Measurements from ENCODE around the gene KTN1.

The KTN1 gene

DNA sequence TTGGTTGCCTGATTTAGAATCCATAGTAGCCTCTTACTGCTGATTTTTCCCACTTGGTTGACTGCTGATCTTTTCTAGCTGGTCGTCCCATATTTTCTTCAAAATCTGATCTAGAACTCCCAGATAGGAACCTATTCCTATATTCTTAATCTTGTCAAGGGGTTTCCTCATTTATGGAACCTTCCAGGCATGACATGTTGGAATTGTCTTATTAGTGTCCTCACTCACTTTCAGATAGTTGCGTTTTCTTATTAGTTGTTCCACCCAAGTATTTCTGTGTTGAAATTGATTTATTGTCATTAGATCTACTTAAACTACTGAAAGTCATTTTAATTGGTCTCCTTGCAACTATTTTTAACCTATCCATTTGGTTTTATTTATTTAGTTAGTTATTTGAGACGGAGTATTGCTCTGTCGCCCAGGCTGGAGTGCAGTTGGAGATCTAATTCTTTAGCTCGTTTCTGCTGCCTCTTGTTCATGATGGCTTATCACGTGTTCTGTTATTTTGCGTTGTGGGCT lies 25.0 kb downstream of the KTN1 start:
- in situ Hi-C loops (cut with HindIII; ENCODE audit: low sequenced_read_pairs): no loop called here

DNA sequence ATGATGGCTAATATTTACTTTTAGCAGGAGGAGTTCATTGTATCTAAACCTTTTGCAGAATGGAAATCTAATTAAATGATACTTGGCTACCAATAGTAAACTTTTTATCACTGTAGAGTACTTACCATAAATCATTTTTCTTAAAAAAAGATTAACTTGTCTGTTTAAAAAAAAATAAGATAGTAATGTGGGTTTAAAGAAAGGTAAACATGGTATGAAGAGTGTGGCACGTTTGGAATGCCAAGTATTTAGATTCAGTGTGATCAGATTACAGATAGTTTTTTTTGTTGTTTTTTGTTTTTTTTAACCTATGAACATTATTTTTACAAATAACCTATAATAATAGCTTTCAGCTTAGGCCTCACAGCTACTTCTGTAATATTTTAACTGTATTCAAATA lies 25.8 kb downstream of the KTN1 start:
- in situ Hi-C loops (cut with HindIII; ENCODE audit: low sequenced_read_pairs): no loop called here

DNA sequence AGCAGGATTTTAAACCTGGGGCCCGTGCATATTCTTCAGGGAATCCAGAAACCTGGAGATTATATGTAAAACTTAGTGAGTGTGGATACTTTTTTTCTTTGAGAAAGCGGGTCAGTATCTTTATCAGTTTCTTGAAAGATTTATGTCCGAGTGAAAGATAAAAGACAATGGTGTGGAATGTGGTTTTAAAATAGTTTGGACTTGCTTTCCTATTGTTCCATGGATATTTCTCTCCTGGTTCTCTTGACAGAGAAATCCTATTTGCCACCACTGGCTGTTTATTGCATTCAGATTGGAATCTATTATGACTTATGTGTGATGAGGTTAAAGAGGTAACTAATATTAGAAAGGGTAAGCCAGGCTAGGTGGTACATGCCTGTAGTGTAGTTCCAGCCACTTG lies 27.4 kb downstream of the KTN1 start:
- in situ Hi-C loops (cut with HindIII; ENCODE audit: low sequenced_read_pairs): no loop called here

DNA sequence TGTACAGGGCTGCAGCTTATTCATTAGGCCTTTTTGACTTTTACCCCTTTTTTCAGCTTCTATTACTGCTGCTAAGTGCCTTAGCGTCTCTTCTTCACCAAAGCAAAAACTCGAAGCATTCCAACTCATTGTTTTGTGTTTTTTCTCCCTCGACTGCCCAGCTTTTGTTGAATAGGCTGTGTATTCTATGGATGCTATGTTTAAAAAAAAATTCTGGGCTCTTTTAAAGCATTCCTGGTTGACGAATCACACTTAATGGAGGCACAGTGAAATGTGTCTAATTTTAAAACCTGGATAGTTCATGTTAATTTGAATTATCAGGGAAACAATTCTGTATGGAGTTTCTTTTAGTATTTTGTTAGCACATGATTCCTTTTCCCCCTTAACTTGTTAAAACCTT lies 29.7 kb downstream of the KTN1 start:
- in situ Hi-C loops (cut with HindIII; ENCODE audit: low sequenced_read_pairs): no loop called here

DNA sequence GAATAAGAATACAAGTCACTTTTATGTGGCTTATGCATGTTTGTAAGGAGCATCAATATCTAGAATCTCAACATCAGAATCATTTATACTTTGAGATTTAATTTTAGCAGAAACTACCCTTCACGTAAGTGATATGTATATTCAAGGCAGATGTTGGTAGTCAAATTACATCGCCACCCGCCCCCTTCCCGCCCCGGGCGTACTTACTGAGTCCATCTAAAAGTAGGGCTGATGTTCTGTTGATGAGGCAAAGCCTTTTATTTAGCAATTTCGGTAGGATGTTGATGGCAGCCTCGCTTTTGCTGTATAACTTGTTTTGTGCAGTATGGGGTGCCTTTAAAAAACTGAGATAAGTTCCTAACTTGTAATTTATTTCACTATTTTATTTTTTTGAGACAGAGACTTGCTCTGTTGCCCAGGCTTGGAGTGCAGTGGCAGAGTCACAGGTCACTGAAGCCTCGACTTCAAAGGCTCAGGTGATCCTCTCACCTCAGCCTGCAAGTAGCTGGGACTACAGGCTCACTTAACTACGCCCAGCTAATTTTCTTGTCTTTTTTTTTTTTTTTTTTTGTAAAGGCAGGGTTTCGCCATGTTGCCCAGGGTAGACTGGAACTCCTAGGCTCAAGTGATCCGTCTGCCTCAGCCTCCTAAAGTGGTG lies 30.8 kb downstream of the KTN1 start:
- in situ Hi-C loops (cut with HindIII; ENCODE audit: low sequenced_read_pairs): no loop called here

DNA sequence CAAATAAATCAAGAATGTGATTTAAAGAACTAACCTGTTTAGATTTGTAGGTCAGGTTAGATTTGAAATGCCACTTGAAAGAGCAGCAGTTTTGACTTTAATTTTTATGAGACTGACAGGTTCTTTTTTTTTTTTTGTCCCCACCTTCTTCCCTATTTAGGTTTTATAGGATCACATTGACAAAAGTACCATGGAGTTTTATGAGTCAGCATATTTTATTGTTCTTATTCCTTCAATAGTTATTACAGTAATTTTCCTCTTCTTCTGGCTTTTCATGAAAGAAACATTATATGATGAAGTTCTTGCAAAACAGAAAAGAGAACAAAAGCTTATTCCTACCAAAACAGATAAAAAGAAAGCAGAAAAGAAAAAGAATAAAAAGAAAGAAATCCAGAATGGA lies 31.9 kb downstream of the KTN1 start:
- in situ Hi-C loops (cut with HindIII; ENCODE audit: low sequenced_read_pairs): no loop called here

DNA sequence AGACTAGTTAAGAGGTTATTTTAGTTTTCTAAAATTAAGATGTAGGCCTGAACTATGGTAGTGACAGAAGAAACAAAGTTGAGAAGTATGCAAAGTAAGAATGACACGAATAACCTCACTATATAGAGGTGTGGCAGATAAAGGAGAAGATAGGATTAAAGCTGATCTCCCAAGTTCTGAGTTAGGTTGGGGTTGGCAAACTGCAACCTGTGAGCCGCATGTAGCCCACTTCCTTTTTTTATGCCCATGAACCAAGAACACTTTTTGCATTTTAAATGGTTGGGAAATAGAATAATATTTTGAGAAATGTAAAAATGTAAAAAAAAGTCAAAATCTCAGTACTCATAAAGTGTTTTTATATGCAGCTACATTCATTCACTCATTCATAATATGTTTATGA lies 34.3 kb downstream of the KTN1 start:
- in situ Hi-C loops (cut with HindIII; ENCODE audit: low sequenced_read_pairs): no loop called here

DNA sequence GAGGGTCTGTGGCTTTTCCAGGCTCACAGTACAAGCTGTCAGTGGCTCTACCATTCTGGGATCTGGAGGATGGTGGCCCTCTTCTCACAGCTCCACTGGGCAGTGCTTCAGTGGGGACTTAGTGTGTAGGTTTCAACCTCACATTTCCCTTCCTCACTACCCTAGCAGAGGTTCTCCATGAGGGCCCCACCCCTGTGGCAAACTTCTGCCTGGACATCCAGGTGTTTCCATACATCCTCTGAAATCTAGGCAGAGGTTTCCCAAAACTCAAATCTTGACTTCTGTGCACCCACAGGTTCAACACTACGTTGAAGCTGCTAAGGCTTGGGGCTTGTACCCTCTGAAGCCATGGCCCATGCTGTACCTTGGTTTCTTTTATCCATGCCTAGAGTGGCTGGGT lies 40.3 kb downstream of the KTN1 start:
- in situ Hi-C loops (cut with HindIII; ENCODE audit: low sequenced_read_pairs): no loop called here

DNA sequence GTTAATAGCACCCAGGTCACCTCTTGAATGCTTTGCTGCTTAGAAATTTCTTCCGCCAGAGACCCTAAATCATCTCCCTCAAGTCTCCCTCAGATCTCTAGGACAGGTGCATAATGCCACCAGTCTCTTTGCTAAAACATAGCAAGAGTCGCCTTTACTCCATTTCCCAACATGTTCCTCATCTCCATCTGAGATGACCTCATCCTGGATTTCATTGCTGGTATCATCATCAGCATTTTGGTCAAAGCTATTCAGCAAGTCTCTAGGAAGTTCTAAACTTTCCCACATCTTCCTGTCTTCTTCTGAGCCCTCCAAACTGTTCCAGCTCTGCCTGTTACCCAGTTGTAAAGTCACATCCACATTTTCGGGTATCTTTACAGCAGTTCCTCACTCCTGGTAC lies 41.0 kb downstream of the KTN1 start:
- in situ Hi-C loops (cut with HindIII; ENCODE audit: low sequenced_read_pairs): no loop called here

DNA sequence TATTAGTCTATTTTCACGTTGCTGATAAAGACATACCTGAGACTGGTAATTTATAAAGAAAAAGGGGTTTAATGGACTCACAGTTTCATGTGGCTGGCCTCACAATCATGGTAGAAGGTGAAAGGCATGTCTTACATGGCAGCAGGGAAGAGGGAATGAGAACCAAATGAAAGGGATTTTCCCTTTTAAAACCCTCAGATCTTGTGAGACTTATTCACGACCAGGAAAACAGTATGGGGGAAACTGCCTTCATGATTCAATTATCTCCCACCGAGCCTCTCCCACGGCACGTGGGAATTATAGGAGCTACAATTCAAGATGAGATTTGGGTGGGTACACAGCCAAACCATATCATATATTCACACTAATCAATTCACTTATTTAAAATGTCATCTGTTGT lies 41.4 kb downstream of the KTN1 start:
- in situ Hi-C loops (cut with HindIII; ENCODE audit: low sequenced_read_pairs): no loop called here

DNA sequence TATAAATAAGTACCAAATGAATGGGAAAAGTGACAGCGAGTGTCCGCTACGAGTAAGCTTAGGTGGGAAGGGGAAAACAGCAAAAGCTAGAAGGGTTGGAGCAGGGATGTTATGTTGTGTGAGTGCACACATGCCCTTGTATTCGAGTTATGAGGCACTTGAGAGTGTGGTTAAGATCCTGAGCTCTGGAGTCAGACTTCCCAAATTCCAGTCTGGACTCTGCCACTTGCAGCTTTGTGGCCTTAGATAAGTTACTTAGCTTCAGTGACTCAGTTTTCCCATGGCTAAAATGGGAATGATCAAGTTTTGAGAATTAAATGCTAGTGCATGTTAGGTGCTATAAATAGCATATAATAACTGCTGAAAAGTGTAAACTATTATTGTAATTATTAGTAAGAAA lies 44.9 kb downstream of the KTN1 start:
- in situ Hi-C loops (cut with HindIII; ENCODE audit: low sequenced_read_pairs): no loop called here

DNA sequence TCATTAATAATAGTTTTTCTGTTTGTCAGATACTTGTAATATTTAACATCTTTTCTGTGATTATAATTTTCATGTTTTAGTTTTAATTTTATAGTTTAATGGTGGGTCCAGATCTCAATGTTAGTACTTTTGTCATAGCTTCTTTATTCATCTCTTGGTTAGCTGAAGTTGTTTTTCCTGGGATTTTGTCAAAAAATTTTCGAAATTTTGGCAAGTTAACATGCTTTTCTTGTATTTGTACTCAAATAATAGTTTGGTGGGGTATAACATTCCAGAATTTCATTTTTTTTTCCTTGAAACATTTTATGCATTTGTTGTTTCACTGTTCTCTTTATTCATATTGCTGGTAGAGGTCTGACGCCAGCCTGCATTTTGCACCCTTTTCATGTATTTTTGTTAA lies 45.5 kb downstream of the KTN1 start:
- in situ Hi-C loops (cut with HindIII; ENCODE audit: low sequenced_read_pairs): no loop called here

DNA sequence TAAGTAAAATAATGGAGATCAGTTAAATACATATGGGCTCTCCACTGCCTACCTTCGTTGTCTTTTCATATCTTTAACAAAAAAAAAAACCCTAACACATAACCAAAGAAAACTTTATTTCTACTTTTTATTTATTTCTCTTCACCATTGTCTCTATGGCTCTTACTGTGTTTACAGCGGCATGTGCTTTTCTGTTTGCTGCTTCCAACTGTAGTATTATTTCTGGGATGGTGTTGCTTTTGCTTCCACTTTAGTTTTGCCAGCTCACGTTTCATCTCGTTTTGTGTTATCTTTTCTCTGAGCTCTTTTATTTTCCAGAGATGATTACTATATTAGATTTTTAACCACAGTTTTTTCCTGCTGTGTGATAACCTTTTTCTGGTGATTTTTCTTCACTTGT lies 46.1 kb downstream of the KTN1 start:
- in situ Hi-C loops (cut with HindIII; ENCODE audit: low sequenced_read_pairs): no loop called here

DNA sequence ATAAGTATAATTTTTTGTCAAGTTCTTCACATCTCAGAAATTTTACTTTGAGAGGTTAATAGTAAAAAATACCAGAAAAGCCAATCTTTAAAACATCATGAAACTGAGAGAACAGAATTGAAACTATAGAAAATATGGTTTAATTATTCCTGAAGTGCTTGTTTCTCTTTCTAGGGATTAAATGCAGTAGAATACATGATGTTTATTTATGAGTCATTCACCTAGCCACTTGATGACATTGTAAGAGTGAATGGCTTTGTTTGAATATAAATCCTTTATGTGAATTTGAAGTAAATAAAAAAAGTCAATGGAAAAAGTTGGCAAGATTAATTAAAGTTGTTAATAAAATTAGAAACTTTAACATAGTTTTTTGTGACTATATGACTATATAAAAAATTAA lies 48.4 kb downstream of the KTN1 start:
- in situ Hi-C loops (cut with HindIII; ENCODE audit: low sequenced_read_pairs): no loop called here

DNA sequence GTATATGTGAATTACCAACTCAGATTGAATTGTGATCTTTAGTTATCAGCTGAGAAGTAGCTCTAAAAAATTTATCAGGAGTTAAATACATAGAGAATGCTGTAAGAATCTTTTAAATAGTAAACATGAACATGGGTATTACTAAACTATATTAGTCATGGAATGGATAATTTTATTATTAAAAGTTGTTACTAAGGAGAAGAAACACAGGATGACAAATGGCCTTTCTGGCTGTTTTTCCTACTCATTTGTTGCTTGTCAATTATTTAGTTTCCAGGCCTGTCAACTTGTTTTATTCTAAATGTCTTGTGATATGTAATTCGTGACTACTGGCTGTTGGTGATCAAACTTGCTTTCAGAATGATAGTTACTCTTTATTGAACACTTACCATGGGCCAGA lies 58.7 kb downstream of the KTN1 start:
- in situ Hi-C loops (cut with HindIII; ENCODE audit: low sequenced_read_pairs): no loop called here

DNA sequence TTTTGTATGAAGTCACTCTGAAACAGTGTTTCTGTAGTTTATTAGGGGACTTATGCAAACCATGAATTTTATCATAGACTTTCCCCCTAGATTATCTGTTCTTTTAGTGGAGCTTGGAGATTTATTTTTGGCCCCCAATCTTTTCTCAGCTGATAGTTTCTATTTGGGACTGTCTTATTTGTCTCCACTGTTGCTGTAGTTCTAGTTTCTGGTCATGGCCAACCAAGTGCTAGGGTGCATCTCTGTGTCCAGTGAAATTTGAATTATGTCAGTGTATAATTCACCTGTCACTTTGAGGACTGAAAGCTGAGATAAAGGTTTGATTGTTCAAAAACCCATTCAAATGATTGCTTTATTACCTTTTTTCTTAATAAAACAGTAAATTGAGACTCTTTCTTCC lies 61.3 kb downstream of the KTN1 start:
- in situ Hi-C loops (cut with HindIII; ENCODE audit: low sequenced_read_pairs): no loop called here

DNA sequence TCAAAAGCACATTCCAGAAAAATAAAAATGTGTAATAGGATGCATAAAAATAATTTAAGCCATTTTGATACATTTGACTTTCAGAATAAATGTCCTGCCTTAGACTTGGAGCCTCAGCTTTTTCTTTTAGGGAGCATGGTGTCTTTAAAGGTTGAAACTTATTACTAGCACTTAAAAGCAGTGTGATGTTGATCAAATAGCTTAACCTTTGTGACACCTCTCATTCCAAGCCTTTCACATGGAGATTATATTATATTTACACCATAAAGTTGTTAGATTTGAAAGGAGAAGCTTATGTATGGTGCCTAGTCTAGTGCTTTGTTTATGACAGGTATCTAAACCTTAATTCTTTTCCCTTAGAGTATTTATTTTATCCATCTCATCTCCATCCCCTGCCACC lies 61.9 kb downstream of the KTN1 start:
- in situ Hi-C loops (cut with HindIII; ENCODE audit: low sequenced_read_pairs): no loop called here

DNA sequence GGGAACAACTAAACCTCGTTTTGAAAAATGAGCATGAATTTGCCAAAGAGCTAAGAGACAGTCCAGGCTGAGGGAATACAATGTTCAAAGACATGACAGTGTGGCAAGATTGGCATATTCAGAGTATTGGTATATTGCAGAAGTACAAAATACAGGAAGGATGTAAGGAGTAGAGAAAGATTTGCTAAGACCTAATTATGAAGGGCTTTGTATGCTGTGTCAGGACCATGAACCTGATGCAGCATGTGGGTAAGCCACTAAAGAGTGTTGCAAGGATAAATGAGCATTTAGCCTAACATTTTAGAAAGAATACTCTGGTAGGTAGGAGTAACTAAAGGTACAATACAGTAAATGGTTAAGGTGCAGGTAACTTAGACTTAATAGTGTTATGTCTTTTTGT lies 65.1 kb downstream of the KTN1 start:
- in situ Hi-C loops (cut with HindIII; ENCODE audit: low sequenced_read_pairs): no loop called here

DNA sequence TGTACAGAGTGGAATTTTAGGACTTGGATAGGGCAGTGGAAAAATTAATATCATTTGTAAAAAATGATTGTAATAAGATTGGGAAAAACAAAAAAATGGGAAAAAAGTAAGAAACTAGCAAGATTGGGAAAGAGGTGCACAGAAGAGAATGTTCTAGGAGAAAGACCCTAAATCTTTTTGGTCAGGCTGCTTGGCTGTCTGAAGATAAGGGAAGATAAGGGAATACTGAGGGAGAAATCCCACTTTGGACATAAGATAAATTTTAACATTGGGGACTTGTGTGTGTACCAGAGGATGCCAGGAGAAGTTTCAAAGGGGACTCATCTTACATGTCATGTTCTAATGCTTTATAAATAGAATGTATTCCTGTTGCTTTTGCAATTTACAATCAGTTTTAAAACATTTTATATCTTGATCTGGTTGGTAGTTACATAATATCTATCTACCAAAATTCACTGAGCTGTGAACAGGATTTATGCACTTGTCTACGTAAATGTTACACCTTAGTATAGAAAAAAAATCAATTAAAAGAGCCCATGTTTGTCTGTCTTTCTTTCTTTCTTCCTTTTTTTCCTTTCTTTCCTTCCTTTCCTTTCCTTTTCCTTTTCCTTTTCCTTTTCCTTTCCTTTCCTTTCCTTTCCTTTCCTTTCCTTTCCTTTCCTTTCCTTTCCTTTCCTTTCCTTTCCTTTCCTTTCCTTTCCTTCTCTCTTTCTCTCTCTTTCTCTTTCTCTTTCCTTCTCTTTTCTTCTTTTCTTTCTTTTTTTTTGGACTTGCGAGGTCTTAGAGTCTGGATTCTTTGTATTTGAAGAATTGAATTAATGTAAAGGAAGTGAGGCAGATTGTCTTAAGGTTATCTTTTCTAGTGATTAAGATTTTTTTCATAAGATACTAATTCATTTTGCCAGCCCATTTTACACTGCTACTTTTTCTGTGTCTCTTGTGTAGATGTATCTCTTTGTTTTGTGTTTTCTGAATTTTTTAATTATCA lies 66.1 kb downstream of the KTN1 start:
- in situ Hi-C loops (cut with HindIII; ENCODE audit: low sequenced_read_pairs): no loop called here

DNA sequence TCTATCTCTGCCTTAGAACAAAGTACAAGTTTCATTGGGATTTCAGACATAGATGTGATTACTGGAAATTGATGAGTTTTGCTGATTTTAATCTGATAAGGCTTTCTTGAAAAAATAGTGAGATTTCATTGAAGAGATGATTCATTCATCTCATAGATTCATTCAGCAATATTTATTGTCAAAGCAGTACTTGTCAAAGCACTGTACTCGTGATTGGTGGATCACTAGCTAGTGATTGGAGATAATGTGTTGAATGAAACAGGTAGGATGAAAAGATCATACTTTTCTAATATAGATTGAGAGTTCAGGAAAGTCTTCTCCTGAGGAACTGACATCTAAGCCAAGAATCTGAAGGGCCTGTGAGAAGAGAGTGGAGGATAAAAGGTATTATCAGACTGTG lies 71.0 kb downstream of the KTN1 start:
- in situ Hi-C loops (cut with HindIII; ENCODE audit: low sequenced_read_pairs): no loop called here

DNA sequence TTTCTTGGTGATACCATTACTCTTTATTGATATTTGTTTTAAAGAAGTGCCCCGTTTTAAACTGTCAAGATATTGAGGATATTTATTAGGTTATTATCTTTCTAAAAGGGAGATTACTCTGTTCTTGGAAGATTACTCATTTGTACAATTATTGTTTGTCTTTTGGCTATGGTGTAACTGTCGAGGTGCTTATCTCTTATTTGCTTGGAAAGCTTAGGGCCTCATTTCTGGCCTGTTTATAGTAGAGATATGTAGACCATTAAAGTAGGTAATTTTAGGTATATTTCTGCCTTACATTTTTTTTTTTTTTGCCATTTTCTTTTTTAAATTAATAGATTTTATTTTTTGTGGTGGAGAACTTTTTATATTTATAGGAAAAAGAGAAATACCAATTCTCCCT lies 74.2 kb downstream of the KTN1 start:
- in situ Hi-C loops (cut with HindIII; ENCODE audit: low sequenced_read_pairs): no loop called here

DNA sequence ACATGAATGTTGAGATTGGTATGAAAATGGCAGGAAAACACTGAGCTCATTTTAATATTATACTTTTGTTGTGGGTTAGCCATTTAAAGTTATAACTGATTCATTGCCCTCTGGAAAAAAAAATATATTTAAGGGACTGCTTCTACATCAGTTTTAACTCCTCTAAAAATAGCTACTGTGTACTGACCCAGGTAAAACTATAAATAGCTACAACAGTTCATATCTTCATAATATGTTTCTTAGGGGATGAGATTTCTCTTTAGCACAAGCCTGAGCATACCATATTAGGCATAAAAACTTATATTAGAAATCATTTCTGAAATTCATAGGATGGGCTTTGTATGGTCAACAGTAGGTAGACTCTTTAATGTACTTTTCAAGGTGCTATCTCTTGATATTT lies 81.0 kb downstream of the KTN1 start:
- in situ Hi-C loops (cut with HindIII; ENCODE audit: low sequenced_read_pairs): no loop called here
